K562 (cell line): ENCODE data around the gene DPEP2NB. TPM values are rescaled to one million over a fixed set of nuclear protein-coding genes. Genes with fewer than 3 reads are reported as not detected.

Experiments
- ATAC-seq: fragments of 200-7000 bp; cut with Tn5 transposase; 3 replicates; pipeline ENCODE4 v1.9.1; 2020; ENCODE audit warnings: moderate library complexity
- BruUV-seq: library from RNA; stranded (reverse); fragments of 400-500 nt; replicated peaks from 2 replicates; lab custom pipeline; 2021; lab: Mats Ljungman, UMichigan
- CTCF ChIA-PET: fragments of 300-600 bp; formaldehyde crosslinking; extraction: SDS; loops from one replicate; lab custom pipeline; 2021; ENCODE audit warnings: low intra/inter-chr PET ratio; lab: Yijun Ruan, JAX
- POLR2A ChIA-PET: fragments of 300-600, 350-650 bp; sonication (Branson Sonifier 250); formaldehyde crosslinking; extraction: SDS; loops from one replicate; lab custom pipeline; 2021; ENCODE audit warnings: antibody characterized with exemption, inconsistent platforms; lab: Yijun Ruan, JAX
- DNase-seq, 4 experiments: peaks; one replicate each; pipeline versions ENCODE4 v3.0.0 to v3.0.0-alpha.2; 2011 to 2018; ENCODE audit warnings: low spot score in 3 of 4, mixed read lengths in 3 of 4; ENCODE audit errors: extremely low read depth in 1 of 4
- FAIRE-seq: peaks from 2 replicates; lab custom pipeline; 2011; peaks lifted over from hg19 to GRCh38; lab: Jason Lieb, UNC
- H2AFZ ChIP-seq: 2 replicates; pipeline ENCODE4 v1.6.0; 2011; ENCODE audit warnings: low read depth, low read length, control low read depth, inconsistent platforms
- H3K27ac ChIP-seq: fragments of 200-600 bp; 3 replicates; pipeline ENCODE4 v1.8.0; 2011; ENCODE audit warnings: low read depth, mild to moderate bottlenecking, control low read depth, inconsistent platforms, low read length, moderate library complexity, mixed read lengths; ENCODE audit errors: extremely low read depth
- H3K27me3 ChIP-seq, 2 experiments: fragments of 300-600 bp in 1 of 2; 2 replicates in 1 of 2; 3 replicates in 1 of 2; pipeline versions ENCODE4 v1.6.0 to v1.8.0; 2011; ENCODE audit warnings: inconsistent platforms in 2 of 2, low read length in 2 of 2, mild to moderate bottlenecking in 1 of 2, mixed read lengths in 1 of 2, moderate library complexity in 1 of 2; ENCODE audit not compliant: control insufficient read depth in 2 of 2, insufficient read depth in 2 of 2
- H3K36me3 ChIP-seq: fragments of 300-600 bp; 3 replicates; pipeline ENCODE4 v1.8.0; 2011; ENCODE audit warnings: mild to moderate bottlenecking, low read length, inconsistent platforms; ENCODE audit not compliant: control insufficient read depth, insufficient read depth
- H3K4me1 ChIP-seq, 2 experiments: fragments of 200-600 bp in 1 of 2; replicated peaks in 1 of 2; 2 replicates in 1 of 2; 3 replicates in 1 of 2; pipeline versions ENCODE4 v1.5.1 to v1.8.0; 2011; ENCODE audit warnings: inconsistent platforms in 2 of 2, low read length in 2 of 2, mild to moderate bottlenecking in 1 of 2, mixed read lengths in 1 of 2, moderate library complexity in 1 of 2; ENCODE audit not compliant: control insufficient read depth in 2 of 2, insufficient read depth in 2 of 2
- H3K4me2 ChIP-seq: 2 replicates; pipeline ENCODE4 v1.6.1; 2011; ENCODE audit warnings: low read length, control low read depth, inconsistent platforms, mixed read lengths; ENCODE audit not compliant: insufficient read depth
- H3K4me3 ChIP-seq: fragments of 200-600 bp; sonication (generic), shearing (Covaris generic); 2 replicates; pipeline ENCODE4 v1.5.1; 2016; ENCODE audit warnings: control low read depth, inconsistent platforms
- H3K79me2 ChIP-seq: fragments of 200-600 bp; 3 replicates; pipeline ENCODE4 v1.8.0; 2011; ENCODE audit warnings: low read length, inconsistent platforms; ENCODE audit not compliant: control insufficient read depth, insufficient read depth
- H3K9ac ChIP-seq, 2 experiments: 2 replicates each; pipeline versions ENCODE4 v1.6.0 to v1.6.1; 2011; ENCODE audit warnings: low read depth in 2 of 2, low read length in 2 of 2, control low read depth in 1 of 2, inconsistent platforms in 1 of 2, mild to moderate bottlenecking in 1 of 2, mixed read lengths in 1 of 2; ENCODE audit not compliant: insufficient read depth in 1 of 2
- H3K9me1 ChIP-seq: one replicate; pipeline ENCODE4 v1.6.0; 2011; ENCODE audit warnings: inconsistent platforms, mild to moderate bottlenecking, low read length, moderate library complexity; ENCODE audit not compliant: control insufficient read depth, insufficient read depth
- H3K9me3 ChIP-seq: replicated peaks from 2 replicates; pipeline ENCODE4 v1.5.1; 2011; ENCODE audit warnings: low read depth, low read length, inconsistent platforms; ENCODE audit not compliant: control insufficient read depth, insufficient read depth
- H4K20me1 ChIP-seq: replicated peaks from 2 replicates; pipeline ENCODE4 v1.6.1; 2011; ENCODE audit warnings: low read length, inconsistent platforms, mixed read lengths; ENCODE audit not compliant: control insufficient read depth, insufficient read depth
- CTCF ChIP-seq, 3 experiments: IDR thresholded peaks in 2 of 3; conservative IDR thresholded peaks in 1 of 3; 2 replicates each; pipeline ENCODE4 v1.5.1; 2011 to 2012; ENCODE audit warnings: low read length in 3 of 3, mild to moderate bottlenecking in 3 of 3, control low read depth in 2 of 3, improper control_type of control experiment in 1 of 3, inconsistent platforms in 1 of 3, low read depth in 1 of 3, mixed read lengths in 1 of 3, moderate library complexity in 1 of 3; ENCODE audit not compliant: insufficient read depth in 2 of 3
- CUX1 ChIP-seq: fragments of 200-800 bp; sonication (Bioruptor generic); IDR thresholded peaks from 2 replicates; pipeline ENCODE4 v1.6.1; 2016; ENCODE audit warnings: missing genetic modification characterization, missing compliant biosample characterization
- TBP ChIP-seq: optimal IDR thresholded peaks from 2 replicates; pipeline ENCODE3; 2011; ENCODE audit warnings: low read depth, low read length, improper control_type of control experiment
- TCF7 ChIP-seq: sonication (generic); IDR thresholded peaks from 2 replicates; pipeline ENCODE4 v1.6.1; 2016; ENCODE audit warnings: antibody characterized with exemption, borderline replicate concordance
- ZNF197 ChIP-seq: fragments of 200-800 bp; sonication (Bioruptor generic); IDR thresholded peaks from 2 replicates; pipeline ENCODE4 v1.6.1; 2016; ENCODE audit warnings: low read depth, missing genetic modification characterization, missing compliant biosample characterization
- ZNF696 ChIP-seq: fragments of 250-450 bp; sonication (Bioruptor Pico); conservative IDR thresholded peaks from 2 replicates; pipeline ENCODE4 v1.4.0; 2020; ENCODE audit warnings: mild to moderate bottlenecking, moderate library complexity
- WGBS: fragments of 100-300 bp; shearing (Covaris generic); methylation state at CpG from one replicate; pipeline ENCODE4 v1.1.6; 2016; ENCODE audit warnings: low coverage, mixed read lengths; ENCODE audit not compliant: insufficient coverage; ENCODE audit errors: missing lambda C conversion rate; 5-methylcytosine and 5-hydroxymethylcytosine counted together
- in situ Hi-C: fragments of 300-500 bp; cut with MboI; formaldehyde crosslinking; loops from 4 replicates; pipeline ENCODE4 v1.15.0; 2018; ENCODE audit warnings: inconsistent platforms, mixed read lengths
- intact Hi-C: fragments of 100-400 bp; cut with micrococcal nuclease; formaldehyde crosslinking; loops from 2 replicates; pipeline ENCODE4 v1.14.2; 2022
- polyA plus RNA-seq, 8 experiments: library from polyadenylated mRNA; depleted of rRNA in 4 of 8; stranded (reverse) in 5 of 8; unstranded in 3 of 8; fragments of >200 nt; fragmentation: Nextera tagmentation in 2 of 8; fragmentation: Illumina TruSeq in 1 of 8; extraction: Ambion mirVana in 2 of 8; extraction: Trizol in 1 of 8; gene quantifications; 2 replicates each; pipeline versions ENCODE4 v1.2.1 to v1.2.3, GENCODE V29; 2011 to 2014; ENCODE audit warnings: inconsistent platforms in 1 of 8, missing spikeins in 1 of 8
- total RNA-seq, 7 experiments: library from RNA; depleted of rRNA in 6 of 7; stranded (reverse); fragments of >200 nt in 6 of 7; fragmentation: Illumina TruSeq in 2 of 7; extraction: Trizol in 2 of 7; gene quantifications; 2 replicates each; pipeline versions ENCODE4 v1.2.1 to v1.2.3, GENCODE V29; 2011 to 2021; ENCODE audit warnings: low replicate concordance in 1 of 7
- TF ChIP-seq, protein P1 (sequence below): sonication (generic); formaldehyde crosslinking; IDR thresholded peaks from 2 replicates; pipeline ENCODE4 v1.8.1; 2022; ENCODE audit warnings: missing genetic modification reagents
- TF ChIP-seq, protein P2 (sequence below): fragments of 450-650 bp; formaldehyde crosslinking; IDR thresholded peaks from 2 replicates; pipeline ENCODE4 v1.4.0; 2022; ENCODE audit warnings: missing genetic modification characterization

DPEP2NB gene
- total and polyA plus RNA-seq, 9 of the 15 experiments (the other 6 are each of a cell fraction or from before 2014, with no cell fraction given): not detected

- no peaks in the 10 kb centered on the region for H4K20me1 ChIP-seq
- TF ChIP-seq TBP (no peak), CTCF (IDR thresholded peaks at IDR 0.05 in 2 of 3, conservative IDR thresholded peaks at IDR 0.05 in 1 of 3; ENCODE audit: insufficient read depth in 2 of 3, low read depth in 1 of 3, low read length in 3 of 3) (peak in 1 of 3 experiments; percentile 51; a peak in 1 of 6 replicates), ZNF696 (no peak), ZNF197 (no peak), CUX1 (CRISPR knock-in tag) (no peak), TCF7 (no peak)
- TF ChIP-seq, protein P1, sequence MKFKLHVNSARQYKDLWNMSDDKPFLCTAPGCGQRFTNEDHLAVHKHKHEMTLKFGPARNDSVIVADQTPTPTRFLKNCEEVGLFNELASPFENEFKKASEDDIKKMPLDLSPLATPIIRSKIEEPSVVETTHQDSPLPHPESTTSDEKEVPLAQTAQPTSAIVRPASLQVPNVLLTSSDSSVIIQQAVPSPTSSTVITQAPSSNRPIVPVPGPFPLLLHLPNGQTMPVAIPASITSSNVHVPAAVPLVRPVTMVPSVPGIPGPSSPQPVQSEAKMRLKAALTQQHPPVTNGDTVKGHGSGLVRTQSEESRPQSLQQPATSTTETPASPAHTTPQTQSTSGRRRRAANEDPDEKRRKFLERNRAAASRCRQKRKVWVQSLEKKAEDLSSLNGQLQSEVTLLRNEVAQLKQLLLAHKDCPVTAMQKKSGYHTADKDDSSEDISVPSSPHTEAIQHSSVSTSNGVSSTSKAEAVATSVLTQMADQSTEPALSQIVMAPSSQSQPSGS (CRISPR knock-in tag): no peak
- TF ChIP-seq, protein P2, sequence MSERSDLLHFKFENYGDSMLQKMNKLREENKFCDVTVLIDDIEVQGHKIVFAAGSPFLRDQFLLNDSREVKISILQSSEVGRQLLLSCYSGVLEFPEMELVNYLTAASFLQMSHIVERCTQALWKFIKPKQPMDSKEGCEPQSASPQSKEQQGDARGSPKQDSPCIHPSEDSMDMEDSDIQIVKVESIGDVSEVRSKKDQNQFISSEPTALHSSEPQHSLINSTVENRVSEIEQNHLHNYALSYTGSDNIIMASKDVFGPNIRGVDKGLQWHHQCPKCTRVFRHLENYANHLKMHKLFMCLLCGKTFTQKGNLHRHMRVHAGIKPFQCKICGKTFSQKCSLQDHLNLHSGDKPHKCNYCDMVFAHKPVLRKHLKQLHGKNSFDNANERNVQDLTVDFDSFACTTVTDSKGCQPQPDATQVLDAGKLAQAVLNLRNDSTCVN (CRISPR knock-in tag): no peak
Measured at GRCh38 chr16:67979955-67980678, 35.6 kb downstream of the DPEP2NB start, which contains the start of gene DPEP3. DPEP3 (minus strand) TSS chr16:67980499; CDS start chr16:67980380, 119 bp downstream.

More at GRCh38 chr16:67979955-67980678, 35.6 kb downstream of the DPEP2NB start, which contains the start of gene DPEP3:
- no peaks in the 10 kb centered on the region for H3K9me1 ChIP-seq
- H3K27ac ChIP-seq: no peak within 1 kb of the TSS
- H3K4me3 ChIP-seq: no peak within 1 kb of the TSS
- no peaks in the 10 kb centered on the region for H3K79me2 ChIP-seq
- no peak within 1 kb of the TSS for H2AFZ ChIP-seq
- peak within 1 kb of the TSS in 1 of 2 experiments; percentile 2; a peak in 2 of 4 replicates for H3K9ac ChIP-seq
- DNase-seq (no peak), FAIRE-seq (no peak), ATAC-seq (no peak)
- intact Hi-C loops: no loop called here
- H3K4me2 ChIP-seq: no peak within 1 kb of the TSS
- CTCF ChIA-PET: interaction anchor here (0.6 kb wide), 1 partner anchor 97 kb away, joined by 3 read pairs; no protein-coding TSS in a partner anchor
- no peaks in the 10 kb centered on the region for H3K36me3 ChIP-seq
- H3K9me3 ChIP-seq: no peaks in the 10 kb centered on the region
- H3K4me1 ChIP-seq: peaks cover 9 to 31% of the 10 kb centered on the region in 2 experiments
- 93% methylated on average over 47 of the region's 62 CpGs for WGBS
- POLR2A ChIA-PET: no interaction called here
- peaks cover 0 to 4% of the 10 kb centered on the region in 2 experiments; a peak in 1 of 5 replicates for H3K27me3 ChIP-seq
- no TSS peak for BruUV-seq
- in situ Hi-C loops: no loop called here
